Skin epidermis (tissue), 12 donors: ENCODE measurements around the gene NSUN2.

ENCODE experiments used
- H3K27ac ChIP-seq, 21 experiments: fragments of 200-600 bp; sonication (generic) in 11 of 21; one replicate each; pipeline ENCODE4 v1.5.0; 2020; ENCODE audit warnings: mild to moderate bottlenecking in 3 of 21, inconsistent platforms in 2 of 21, moderate library complexity in 2 of 21
- H3K4me3 ChIP-seq, 7 experiments: fragments of 200-600 bp; sonication (generic) in 2 of 7; one replicate each; pipeline ENCODE4 v1.5.0; 2020; ENCODE audit warnings: inconsistent platforms in 2 of 7, mild to moderate bottlenecking in 2 of 7, moderate library complexity in 1 of 7

The NSUN2 gene

DNA sequence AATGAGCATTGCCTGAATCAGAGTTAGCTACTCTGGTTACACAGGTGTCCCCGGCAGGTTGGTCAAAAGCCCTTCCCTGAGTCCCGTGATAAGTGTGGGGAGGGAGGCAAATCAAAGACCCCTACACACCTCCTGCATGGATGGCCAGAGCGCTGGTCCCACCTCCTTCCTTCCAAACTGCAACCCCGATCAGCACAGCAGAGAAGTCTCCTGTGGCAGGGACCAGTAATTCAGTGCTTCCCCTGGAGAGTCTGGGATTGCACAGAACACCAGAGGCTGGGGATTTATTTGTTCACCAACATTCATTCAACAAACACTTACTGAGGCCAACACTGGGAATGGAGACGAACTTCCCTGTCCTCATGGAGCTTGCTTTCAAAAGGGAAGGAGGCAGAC is 46.2 kb downstream of the NSUN2 start:
- H3K27ac ChIP-seq, result no peak overlapping the region
- H3K4me3 ChIP-seq, result no peak overlapping the region

DNA sequence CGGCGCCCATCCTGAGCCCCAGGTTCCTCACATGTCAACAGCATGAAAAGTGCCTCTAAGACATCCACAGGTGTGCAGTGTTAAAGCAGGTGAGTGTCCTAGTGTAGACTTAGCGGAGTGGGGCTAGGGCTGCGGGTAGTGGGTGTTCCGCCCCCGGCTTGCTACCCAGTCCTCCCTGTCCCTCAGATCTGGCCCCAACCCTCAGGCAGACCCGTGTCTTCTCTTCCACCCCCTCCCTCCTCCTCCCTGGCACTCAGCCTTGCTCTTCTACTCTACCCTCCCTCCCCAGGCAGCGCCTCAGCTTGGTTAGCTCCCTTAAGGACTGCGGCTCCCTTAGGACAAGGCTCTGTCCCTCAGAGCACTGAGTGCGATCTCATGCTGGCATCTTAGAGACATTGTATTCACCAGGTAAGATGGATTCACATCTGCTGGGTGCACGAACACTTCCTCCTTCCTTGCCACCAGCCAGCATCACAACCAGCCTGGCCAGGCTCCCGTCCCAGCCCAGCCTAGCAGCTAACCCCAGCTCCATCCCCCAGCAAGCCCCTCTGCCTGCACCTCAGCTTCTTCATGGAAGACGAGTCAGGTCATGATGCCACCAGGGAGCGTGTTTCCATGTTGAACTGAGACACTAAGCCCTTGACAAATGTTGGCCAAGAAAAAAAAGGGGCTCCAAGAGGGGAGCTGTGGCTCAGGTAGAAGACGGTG is 46.8 kb downstream of the NSUN2 start:
- no peak overlapping the region for H3K4me3 ChIP-seq
- H3K27ac ChIP-seq, result no peak overlapping the region

DNA sequence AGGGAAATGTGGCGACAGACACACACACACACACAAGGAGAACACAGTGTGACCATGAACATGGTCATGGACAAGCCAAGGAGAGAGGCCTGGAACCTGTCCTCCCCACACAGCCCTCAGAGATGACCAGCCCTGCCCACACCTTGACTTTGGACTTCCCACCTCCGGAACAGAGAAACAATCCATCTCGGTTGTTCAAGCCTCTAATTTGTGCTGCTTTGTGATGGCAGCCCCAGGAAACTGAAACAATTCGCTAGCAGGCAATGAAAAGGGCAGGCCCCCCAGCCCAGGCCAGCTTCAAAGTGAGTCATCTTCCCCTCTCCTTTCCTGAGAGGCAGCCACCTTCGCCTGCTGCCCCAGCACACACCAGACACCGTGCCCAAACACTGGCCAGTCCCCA is 47.7 kb downstream of the NSUN2 start:
- Histone ChIP-seq H3K4me3 (no peak overlapping the region), H3K27ac (no peak overlapping the region)

DNA sequence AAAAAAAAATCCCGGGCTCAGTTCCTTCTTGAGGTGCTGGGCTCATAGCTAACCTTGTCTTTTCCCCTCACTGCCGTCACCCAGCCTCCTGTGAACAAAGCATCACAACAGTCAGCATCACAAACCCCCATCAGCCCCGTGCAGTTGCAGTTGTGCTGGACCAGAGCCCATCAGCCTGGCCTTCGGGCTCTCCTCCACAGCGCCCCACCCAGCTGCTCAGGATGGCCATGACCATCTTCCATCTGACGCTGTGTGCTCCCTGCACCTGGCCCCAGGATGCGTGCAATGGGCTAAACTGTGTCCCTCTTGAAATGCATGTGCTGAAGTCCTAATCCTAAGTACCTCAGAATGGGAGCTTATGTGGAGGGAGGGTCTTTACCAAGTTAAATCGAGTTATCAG is 48.1 kb downstream of the NSUN2 start:
- no peak overlapping the region for H3K4me3 ChIP-seq
- no peak overlapping the region for H3K27ac ChIP-seq

DNA sequence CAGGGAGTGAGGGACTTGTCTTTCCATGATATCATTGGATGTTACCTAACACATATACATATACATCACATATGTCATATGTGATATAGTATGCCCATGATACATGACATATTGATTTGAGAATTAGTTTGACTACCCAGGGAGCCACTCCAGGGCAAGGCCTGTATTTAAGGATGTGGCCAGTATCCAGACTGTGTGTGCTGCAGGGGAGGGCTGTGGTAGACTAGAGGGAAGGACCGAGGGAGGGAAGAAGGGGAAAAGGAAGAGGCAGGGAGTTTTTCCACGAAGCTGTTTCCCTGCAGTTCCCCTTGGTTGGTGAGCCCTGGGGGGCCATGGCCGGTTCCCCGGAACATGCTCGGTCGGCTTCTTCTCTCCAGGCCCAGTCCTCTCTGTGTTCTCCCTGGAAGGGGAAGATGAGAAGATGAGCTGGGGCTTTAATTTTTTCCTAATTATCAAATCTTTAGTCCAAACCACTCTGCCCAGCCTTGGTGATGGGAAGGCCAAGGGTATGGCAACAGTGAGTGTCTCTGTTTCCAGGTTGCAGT is 48.7 kb downstream of the NSUN2 start:
- no peak overlapping the region for H3K27ac ChIP-seq
- H3K4me3 ChIP-seq, result no peak overlapping the region

DNA sequence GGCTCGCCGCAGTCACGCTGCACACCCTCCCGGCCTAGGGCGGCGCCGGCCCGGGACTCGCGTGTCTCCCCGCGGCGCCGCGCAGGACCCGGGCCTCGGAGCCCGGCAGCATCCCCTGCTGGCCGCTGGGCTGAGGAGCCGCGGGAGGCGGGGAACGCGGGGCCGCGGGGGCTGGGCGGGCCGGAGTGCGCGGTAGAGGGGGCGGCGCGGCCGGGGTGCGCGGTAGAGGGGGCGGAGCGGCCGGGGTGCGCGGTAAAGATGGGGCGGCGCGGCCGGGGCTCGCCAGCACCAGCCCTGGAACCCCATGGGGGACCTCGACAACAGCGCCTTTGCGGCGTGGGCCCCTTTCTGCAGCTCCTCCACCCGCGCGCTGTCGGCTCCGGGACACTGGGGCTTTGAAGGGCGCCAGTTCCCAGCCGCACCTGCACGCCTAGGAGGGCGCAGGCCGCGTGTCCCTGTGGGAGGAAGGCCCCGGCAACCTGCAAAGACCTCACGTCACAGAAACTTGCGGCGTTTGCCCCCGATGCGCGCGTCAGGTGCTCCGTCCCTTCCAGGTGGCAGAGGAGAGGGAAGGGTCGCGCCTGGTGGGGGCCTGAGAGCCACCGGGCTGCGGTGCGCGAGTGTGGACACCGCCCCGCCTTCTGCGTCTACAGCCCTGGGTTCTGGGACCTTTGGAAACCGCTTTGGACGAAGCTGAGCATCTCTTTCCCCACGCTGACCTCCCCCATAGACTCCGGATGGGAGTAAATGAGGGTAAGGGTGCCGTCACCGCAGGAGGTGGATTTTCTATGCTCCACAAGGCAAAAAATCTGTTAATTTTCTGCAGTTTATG is 49.6 kb downstream of the NSUN2 start:
- Histone ChIP-seq H3K27ac (no peak overlapping the region), H3K4me3 (peak overlapping the region in 4 of 7 experiments; percentile 6 to 40 (median 31))

DNA sequence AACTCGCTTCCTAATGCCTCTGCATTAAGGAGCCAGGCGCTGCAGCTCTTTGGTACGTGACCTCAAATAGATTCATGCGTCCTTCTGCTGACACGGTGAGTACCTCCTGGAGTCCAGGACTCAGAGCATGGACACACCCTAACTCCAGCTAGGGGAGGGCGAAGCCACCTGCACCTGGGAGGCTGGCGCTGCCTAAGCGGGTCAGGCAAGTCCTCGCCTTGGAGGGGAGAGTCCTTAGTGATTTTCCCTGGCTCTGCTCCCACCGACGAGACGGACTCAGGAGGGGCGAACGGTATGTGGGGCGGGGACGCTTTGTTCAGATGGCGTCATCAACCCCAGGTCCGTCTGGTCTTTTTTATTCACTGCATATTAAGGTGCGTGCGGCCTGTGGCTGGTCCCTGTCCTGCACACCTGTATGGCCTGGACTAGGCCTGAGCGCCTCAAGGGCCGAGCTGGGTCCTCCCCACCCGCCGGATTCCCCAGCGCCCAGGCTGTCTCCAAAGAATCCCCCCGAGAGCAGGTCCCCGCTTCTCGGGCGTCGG is 50.3 kb downstream of the NSUN2 start:
- H3K4me3 ChIP-seq, result peak overlapping the region in 4 of 7 experiments; percentile 6 to 40 (median 31)
- H3K27ac ChIP-seq, result no peak overlapping the region

DNA sequence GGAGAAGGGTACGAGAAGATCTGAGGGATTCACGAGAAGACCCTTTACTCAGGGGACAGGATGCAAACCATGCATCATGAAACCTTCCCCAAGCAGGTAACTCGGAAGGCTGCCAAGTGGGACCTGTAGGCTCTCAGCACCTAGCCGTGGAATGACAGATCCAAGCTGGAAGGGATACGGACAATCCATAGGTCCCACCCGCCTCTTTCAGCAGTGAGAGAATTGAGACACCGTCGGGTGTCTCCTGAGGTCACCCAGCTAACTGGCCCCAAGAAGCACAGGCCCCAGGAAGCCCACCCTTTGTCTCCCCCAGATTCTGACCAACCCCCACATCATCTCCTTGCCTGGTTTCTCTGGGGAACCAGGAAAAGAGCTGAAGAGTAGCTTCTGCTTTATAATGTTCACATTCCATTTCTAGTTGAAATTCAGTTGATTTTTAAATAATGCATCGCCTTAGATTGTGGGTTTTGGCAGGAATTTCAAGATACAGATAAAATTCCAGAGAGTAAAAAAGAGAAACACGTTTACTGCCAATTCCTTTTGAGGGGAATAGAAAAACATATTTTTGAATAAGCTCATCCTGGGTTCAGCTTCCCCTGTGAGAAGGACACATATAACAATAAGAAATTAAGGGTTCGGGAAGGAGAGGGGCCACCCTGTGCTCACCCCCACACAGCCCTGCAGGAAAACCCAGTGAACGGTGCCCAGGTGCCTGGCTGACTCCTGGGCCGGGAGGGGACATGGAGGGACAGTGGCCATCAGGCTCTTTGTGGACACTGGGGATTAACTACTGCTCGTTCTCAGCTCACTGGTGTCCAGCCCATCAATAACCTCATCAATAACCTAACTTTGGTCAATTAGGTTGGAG is 51.1 kb downstream of the NSUN2 start:
- H3K27ac ChIP-seq, result no peak overlapping the region
- no peak overlapping the region for H3K4me3 ChIP-seq

DNA sequence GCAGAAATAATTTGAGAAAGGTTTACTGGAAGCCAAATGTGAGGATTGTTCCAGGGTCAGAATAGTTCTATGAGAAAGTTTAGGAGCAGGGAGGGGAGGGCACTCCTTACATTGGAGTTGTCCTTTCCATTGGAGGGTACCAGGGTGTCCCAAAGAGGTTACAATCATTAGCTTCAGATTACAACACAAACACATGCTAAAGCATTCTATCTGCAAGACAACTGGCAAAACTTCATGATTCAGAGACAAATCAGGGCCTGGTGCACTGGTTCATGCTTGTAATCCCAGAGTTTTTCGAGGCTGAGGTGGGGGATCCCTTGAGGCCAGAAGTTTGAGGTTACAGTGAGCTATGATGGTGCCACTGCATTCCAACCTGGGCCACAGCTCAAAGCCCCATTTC is 51.8 kb downstream of the NSUN2 start:
- H3K4me3 ChIP-seq, result no peak overlapping the region
- H3K27ac ChIP-seq, result no peak overlapping the region

DNA sequence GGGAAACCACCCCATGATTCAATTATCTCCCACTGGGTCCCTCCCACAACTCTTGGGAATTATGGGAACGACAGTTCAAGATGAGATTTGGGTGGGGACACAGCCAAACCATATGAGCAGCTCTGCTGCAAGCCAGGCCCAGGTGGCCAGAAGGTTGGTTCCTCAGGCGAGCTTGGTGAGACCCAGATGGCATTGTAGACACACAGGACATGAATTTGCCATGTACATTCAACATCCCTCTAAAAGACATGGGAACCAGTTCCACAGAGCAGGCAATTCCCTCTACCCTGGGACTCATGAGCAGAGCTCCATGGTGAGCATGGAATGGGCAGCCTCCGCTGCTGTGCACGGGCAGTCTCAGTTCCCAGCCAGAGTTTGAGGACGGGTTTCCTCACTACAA is 53.3 kb downstream of the NSUN2 start:
- H3K4me3 ChIP-seq, result no peak overlapping the region
- H3K27ac ChIP-seq, result no peak overlapping the region

DNA sequence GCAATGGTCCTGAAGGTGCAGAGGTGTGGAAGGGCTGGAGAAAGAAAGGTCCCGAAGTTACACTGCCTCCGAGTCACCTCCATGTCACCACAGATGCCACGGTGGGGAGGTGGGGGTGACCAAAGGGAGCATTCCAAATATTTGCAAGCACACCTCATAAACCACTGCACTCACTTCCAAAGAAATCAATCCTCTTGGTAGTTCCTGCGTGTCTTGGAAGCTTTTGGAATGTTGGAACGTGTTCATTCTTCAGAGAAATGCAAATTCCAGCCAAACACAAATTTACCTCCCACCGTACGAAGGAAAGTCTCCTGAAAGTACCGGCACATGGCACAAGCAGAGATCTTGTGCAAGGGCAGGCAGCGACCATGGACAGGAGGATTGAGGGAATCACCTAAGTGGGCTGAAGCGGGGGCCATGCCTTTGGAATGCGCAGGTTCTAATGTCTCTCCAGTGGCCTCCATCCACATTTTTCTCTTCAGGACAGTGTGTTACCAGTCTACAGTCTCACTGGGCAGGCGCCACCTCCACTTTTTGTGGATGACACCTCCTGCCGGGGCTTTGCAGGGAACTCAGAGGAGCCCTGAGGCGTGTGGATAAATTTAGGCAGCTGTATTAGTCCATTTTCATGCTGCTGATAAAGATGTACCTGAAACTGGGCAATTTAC is 54.0 kb downstream of the NSUN2 start:
- no peak overlapping the region for H3K4me3 ChIP-seq
- H3K27ac ChIP-seq, result no peak overlapping the region

DNA sequence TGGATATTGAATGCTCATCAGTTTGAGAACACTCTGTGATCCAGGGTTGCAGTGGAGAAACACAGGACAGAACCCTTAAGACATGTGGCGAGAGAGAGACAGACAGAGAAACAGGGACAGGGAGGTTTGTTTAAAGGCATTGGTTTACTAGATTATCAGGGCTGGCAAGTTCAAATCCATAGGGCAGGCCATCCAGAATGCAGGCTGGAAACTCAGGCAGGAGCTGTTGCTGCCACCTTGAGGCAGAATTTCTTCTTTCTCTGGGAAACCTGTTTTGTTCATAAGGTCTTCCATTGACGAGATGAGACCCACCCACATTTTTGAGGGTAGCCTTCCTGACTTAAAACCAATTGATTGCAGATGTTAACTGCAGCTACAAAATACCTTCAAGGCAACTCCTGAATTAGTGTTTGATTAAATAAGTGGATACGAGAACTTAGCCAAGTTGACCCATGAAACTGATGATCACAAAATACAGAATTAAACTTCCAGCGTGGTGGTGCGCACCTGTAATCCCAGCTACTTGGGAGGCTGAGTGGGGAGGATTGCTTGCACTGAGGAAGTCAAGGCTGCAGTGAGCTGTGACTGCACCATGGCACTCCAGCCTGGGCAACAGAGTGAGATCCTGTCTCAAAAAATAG is 55.9 kb downstream of the NSUN2 start:
- no peak overlapping the region for H3K27ac ChIP-seq
- no peak overlapping the region for H3K4me3 ChIP-seq

DNA sequence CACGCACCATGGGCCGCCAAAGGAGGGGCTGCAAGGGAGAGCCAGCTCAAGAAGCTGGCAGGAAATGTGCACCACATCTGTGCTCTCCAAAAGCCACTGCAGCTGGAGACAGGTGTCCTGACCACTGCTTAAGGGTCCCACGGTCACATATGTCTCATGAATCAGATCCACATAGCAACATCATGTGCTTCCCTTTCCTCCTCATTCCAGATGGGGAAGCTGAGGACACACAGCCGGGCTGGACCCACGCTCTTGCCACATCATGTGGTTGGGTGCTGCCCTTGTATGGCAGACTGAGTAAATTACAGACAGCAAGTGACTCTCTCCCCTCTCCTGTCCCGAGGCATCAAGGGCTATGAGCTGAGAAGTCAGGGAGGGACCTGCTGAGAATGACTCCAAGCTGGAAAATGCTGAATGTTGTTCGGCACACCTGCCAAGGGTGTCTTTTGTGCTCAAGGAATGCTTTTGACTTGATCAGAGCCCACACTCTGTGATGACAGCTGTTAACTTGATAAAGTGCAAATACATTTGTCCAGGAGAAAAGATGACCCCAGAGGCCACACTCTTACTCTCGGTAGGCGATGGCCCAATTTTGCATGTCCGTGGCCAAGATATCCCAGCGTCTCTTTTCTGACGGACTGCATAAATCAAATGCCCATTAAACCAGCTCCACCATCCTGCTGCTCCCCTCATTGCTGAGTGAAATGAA is 58.2 kb downstream of the NSUN2 start:
- Histone ChIP-seq H3K4me3 (no peak overlapping the region), H3K27ac (no peak overlapping the region)

DNA sequence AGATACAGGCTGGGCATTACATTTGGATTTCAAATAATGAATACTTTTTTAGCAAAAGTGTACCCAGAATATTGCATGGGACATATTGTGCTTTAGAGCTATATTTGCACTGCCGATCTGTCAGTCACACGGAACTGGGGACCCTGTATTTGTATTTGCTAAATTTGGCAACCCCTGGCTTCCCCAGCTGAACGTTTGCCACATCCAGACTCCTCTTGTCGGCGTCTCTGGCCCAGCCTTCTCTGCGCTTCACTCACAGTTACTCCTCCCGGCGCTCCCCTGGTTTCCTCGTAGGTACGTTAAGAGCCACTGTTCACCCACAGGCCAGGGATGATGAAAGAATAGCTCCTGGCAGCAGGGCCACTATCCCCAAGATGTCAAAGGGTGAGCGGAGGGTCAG is 58.7 kb downstream of the NSUN2 start:
- H3K4me3 ChIP-seq, result no peak overlapping the region
- H3K27ac ChIP-seq, result no peak overlapping the region

DNA sequence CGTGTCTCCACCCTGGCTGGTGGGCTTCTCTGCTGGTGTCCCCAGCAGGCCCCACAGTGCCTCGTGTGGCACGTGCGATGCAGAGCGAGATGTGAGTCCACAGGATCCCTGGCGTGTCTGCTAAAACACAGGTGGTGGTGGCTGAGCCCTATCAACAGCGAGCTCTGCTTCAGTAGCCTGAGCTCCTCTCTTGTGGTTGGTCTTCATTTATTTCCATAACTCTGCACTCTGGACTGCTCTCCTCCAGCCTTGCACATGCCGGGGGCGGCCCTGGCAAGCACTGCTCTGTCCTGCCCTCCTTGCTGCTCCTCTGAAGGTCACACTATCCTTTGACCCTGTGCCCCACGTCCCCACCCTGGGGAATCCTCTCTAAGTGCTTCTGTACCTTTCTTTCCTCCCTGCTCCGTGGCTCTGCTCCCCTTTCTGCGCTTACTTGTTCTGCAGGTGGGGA is 59.2 kb downstream of the NSUN2 start:
- H3K27ac ChIP-seq, result no peak overlapping the region

DNA sequence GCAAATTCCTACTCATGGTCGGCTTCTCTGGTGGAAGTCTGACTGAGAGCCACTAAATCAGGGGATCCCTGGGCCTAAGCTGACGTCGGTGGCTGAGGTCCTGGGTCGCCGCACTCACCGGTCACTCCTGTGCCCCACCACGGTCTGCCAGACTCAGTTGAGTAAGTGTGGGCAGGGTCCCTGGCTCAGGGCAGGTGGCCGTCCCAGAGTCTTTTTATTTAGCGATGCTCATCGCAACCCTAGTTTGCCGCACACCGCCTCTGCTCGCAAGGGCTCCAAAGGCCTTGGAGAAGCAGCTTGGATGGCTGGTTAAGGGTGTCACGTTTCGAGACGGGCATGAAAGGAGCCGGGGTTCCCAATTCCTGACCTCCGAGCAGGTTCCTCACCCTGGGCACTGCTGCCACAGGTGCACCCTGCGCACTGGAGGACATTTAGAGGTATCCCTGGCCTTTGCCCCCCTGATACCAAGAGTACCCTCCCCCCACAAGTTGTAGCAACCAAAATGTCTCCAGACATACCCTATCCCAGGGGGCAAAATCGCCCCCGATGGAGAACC is 59.9 kb downstream of the NSUN2 start:
- H3K4me3 ChIP-seq, result no peak overlapping the region
- H3K27ac ChIP-seq, result no peak overlapping the region

More for the DNA sequence above, 59.2 kb downstream of the NSUN2 start:
- no peak overlapping the region for H3K4me3 ChIP-seq

DNA sequence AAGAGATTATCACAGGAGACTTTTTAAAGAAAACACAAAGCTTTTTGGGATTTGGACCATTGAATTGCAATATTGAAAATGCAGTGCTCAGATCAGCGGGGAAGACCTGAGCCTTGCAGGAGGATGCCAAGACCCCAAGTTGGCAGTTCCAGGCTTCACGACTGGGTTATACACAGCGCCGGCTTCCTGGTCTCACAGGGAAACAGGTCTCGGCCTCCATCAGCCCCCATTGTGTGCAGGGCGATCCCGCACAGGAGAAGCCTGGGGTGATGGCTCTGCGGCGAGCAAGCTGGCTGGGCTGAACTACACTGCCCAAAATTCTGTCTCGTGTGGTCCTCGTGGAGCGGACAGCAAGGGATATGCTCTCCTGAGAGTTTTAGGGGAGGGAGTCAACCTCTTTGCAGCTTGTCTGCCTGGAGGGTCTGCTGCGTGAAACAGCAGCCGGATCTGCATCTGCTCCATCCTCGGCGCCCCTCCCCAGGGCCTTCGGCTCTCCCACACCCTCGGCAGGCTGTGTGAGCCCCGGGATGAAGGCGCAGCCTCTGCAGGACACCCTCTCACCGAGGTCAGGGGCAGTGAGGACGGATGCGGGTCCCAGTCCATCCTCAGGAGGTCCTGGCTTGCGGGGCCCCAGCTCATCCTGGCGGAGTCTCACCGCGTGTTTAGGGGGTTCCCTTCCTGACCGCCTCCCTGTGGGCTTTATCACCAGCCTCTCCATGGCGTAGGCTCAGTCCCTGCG is 60.6 kb downstream of the NSUN2 start:
- Histone ChIP-seq H3K4me3 (no peak overlapping the region), H3K27ac (no peak overlapping the region)
